Coronary artery (tissue), 2 donors: Measurements from ENCODE around the gene FAM107A.

ENCODE experiments used
- DNase-seq: peaks from one replicate; pipeline ENCODE4 v3.0.0-alpha.2; 2017; ENCODE audit warnings: low spot score
- H3K27ac ChIP-seq, 2 donors: fragments of 200-600 bp; sonication (generic); one replicate each; pipeline ENCODE4 v1.5.1; 2016 to 2019
- H3K4me3 ChIP-seq: fragments of 200-600 bp; sonication (generic); 2 replicates; pipeline ENCODE4 v1.5.1; 2016; ENCODE audit warnings: mild to moderate bottlenecking, moderate library complexity
- CTCF ChIP-seq: fragments of 200-600 bp; sonication (generic); IDR thresholded peaks from one replicate; pipeline ENCODE4 v1.5.1; 2019; ENCODE audit warnings: antibody characterized with exemption

The FAM107A gene

GRCh38 chr3:58577269-58577821 is at the start of gene FAM107A:
FAM107A (minus strand) TSS chr3:58577391; CDS start chr3:58569860, 7,531 bp downstream.
- H3K27ac ChIP-seq: peak within 1 kb of the TSS; percentile 15 to 74
- DNase-seq: no peak
- no peak for TF ChIP-seq CTCF
- H3K4me3 ChIP-seq: peak within 1 kb of the TSS; percentile 57

GRCh38 chr3:58625196-58625824 is 48.1 kb upstream of the FAM107A start:
- TF ChIP-seq CTCF: no peak
- DNase-seq: no peak
- no peak overlapping the region for H3K4me3 ChIP-seq
- no peak overlapping the region for H3K27ac ChIP-seq

- DNase-seq: no peak
- TF ChIP-seq CTCF: no peak
- no peak overlapping the region for H3K4me3 ChIP-seq
- H3K27ac ChIP-seq: no peak overlapping the region
Observed at GRCh38 chr3:58624550-58624949, 47.4 kb upstream of the FAM107A start.

- no peak for TF ChIP-seq CTCF
- Histone ChIP-seq H3K27ac (no peak overlapping the region), H3K4me3 (no peak overlapping the region)
- DNase-seq: no peak
Observed at GRCh38 chr3:58623961-58624360, 46.8 kb upstream of the FAM107A start.

GRCh38 chr3:58623478-58623877 is 46.3 kb upstream of the FAM107A start:
- DNase-seq: no peak
- no peak overlapping the region for H3K4me3 ChIP-seq
- no peak for TF ChIP-seq CTCF
- no peak overlapping the region for H3K27ac ChIP-seq

GRCh38 chr3:58622892-58623291 is 45.7 kb upstream of the FAM107A start:
- Histone ChIP-seq H3K4me3 (no peak overlapping the region), H3K27ac (no peak overlapping the region)
- DNase-seq: no peak
- TF ChIP-seq CTCF: no peak

GRCh38 chr3:58622436-58622835 is 45.2 kb upstream of the FAM107A start:
- no peak overlapping the region for H3K4me3 ChIP-seq
- TF ChIP-seq CTCF: no peak
- H3K27ac ChIP-seq: no peak overlapping the region
- no peak for DNase-seq
